GM12873 (cell line): ENCODE data around the gene MAP3K19.

Experiments used
- CTCF ChIP-seq: IDR thresholded peaks from 2 replicates; pipeline ENCODE4 v1.5.1; 2012; ENCODE audit warnings: low read depth, mild to moderate bottlenecking, moderate library complexity, low read length, control low read depth; ENCODE audit not compliant: insufficient read depth; ENCODE audit errors: missing control alignments

MAP3K19 gene

GRCh38 chr2:135050132-135050531 lies 2.9 kb upstream of the MAP3K19 start:
- no peak for TF ChIP-seq CTCF

- no peak for TF ChIP-seq CTCF
Measured at GRCh38 chr2:135048122-135048521, 875 bp upstream of the MAP3K19 start.

GRCh38 chr2:135043345-135043744 lies 3.9 kb downstream of the MAP3K19 start:
- TF ChIP-seq CTCF, result peak; percentile 67

- no peak for TF ChIP-seq CTCF
Measured at GRCh38 chr2:135037831-135038230, 9.4 kb downstream of the MAP3K19 start.

GRCh38 chr2:135030826-135031225 lies 16.4 kb downstream of the MAP3K19 start:
- TF ChIP-seq CTCF, result no peak

GRCh38 chr2:135029481-135030134 lies 17.6 kb downstream of the MAP3K19 start:
- no peak for TF ChIP-seq CTCF

- no peak for TF ChIP-seq CTCF
Measured at GRCh38 chr2:135023886-135024485, 23.3 kb downstream of the MAP3K19 start.
